ENCODE measurements around the gene HSPA6.
"Not testable (repeated sequence)": the region's sequence is repeated elsewhere in the genome, so short reads cannot be mapped to it uniquely, and the experiment has no call there.

HSPA6 gene

DNA sequence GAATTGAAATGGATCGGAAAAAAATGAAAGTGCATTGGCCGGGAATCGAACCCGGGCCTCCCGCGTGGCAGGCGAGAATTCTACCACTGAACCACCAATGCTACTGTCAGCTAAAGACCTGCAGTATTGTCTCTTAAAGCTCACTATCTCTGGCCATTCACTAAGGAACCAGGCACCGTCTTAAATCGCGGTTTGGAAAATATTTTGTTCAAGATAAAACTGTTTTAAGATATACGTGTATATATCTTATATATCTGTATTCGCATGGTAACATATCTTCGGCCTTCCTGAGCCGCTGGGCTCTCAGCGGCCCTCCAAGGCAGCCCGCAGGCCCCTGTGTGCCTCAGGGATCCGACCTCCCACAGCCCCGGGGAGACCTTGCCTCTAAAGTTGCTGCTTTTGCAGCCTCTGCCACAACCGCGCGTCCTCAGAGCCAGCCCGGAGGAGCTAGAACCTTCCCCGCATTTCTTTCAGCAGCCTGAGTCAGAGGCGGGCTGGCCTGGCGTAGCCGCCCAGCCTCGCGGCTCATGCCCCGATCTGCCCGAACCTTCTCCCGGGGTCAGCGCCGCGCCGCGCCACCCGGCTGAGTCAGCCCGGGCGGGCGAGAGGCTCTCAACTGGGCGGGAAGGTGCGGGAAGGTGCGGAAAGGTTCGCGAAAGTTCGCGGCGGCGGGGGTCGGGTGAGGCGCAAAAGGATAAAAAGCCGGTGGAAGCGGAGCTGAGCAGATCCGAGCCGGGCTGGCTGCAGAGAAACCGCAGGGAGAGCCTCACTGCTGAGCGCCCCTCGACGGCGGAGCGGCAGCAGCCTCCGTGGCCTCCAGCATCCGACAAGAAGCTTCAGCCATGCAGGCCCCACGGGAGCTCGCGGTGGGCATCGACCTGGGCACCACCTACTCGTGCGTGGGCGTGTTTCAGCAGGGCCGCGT lies at the start of gene HSPA6:
HSPA6 (plus strand) TSS at position 724 of the 925 bp plus-strand sequence; CDS start at position 843, 119 bp downstream.
- peak; percentile 31 to 88 for DNase-seq

DNA sequence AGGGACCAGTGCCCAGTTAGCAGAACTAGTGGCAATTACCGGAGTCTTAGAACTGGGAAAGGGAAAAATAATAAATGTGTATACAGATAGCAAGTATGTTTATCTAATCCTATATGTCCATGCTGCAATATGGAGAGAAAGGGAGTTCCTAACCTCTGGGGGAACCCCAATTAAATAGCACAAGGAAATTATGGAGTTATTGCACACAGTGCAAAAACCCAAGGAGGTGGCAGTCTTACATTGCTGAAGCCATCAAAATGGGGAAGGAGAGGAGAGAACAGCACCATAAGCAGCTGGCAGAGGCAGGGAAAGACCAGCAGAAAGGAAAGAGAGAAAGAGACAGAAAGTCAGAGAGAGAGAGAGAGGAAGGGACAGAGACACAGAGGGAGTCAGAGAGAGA lies 46.6 kb upstream of the HSPA6 start:
- not testable (repeated sequence) for DNase-seq

DNA sequence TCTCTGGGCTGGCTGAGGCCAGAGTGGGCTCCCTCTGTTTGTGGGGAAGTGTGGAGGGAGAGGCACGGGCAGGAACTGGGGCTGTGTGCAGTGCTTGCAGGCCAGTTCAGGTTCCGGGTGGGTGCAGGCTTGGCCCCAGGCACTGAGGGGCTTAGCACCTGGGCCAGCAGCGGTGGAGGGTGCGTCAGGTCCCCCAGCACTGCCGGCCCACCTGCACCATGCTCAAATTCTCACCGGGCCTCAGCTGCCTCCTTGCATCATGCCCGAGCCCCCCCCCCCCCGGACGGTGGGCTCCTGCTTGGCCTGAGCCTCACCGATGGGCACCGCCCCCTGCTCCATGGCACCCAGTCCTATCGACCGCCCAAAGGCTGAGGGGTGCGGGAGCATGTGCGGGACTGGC lies 45.4 kb upstream of the HSPA6 start:
- DNase-seq = no peak

DNA sequence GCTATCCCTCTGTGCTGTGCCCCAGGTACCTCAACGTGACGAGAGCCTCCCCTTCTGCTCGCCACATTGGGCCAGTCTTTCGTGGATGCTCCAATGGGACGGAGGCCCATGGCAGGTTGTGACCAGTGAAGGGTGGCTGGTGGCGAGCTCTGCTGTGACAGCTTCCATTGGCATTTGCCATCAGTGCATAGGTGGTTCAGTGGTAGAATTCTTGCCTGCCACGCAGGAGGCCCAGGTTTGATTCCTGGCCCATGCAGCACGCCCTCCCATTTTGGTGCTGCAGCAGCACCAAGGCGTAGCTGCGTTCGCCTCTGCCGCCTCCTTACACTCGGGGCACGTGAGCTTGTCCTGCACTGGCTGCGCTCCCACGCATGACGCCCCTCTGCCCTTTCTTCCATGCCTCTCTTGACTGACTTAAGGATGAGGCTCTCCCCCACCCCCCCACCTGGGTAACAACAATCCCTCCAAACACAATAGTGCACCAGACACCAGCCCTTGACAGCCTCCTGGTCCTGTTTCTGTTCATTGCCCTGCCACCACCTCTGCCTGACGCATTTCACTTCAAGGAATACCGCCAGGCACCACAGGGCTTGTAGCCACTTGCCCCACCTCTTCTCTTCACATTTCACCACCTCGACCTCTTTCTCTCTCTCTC lies 43.8 kb upstream of the HSPA6 start:
- no peak for DNase-seq

DNA sequence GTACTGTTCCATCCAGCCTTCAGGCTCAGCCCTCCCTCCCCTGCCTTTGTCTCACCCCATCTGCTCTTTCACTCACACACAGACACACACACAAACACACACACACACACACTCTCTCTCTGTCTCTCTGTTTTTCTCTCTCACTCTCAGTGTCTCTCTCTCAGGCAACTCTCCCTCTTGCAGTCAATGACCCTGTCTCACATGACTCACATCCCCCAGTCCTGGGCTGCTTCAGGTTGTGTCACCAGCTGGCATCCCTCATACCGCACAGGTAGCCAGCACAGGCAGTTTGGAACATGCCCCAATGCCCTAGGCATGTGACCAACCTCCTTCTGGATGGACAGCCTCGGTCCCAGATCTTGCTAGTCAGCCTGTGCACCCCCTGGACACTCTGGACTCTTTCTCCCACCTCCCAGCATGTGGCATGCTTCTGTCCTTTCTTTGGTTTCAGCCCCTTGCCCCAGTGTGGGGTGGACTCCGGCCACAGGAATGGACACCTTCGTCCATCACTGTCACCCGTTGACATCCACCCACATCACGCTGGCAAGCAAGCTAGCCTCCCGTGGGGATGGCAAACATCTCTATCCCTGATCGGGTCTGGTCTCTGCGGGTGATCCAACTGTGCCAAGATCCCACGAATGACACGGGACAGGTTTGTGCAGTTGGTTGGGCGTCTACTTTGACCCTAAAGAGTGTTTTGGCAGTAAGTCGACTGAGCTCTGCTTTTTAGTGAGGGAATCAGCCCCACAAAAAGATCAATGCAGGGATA lies 42.5 kb upstream of the HSPA6 start:
- no peak for DNase-seq

DNA sequence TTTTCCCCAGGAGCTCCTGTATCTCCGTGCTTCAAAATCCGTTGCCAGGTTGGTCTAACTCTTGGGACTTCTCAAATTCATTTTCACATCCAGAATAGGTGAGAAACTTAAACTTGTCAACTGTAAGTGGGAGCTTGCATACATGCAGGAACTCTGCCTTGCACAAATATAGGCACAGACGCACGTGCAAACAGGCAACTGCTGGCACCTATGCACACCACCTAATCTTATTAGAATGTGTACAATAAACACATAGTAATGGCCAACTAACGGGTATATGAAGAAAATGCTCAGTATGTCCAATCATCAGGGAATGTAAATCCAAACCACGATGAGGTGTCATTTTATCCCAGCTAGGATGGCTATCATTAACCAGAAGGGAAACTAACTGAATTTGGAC lies 41.7 kb upstream of the HSPA6 start:
- no peak for DNase-seq

DNA sequence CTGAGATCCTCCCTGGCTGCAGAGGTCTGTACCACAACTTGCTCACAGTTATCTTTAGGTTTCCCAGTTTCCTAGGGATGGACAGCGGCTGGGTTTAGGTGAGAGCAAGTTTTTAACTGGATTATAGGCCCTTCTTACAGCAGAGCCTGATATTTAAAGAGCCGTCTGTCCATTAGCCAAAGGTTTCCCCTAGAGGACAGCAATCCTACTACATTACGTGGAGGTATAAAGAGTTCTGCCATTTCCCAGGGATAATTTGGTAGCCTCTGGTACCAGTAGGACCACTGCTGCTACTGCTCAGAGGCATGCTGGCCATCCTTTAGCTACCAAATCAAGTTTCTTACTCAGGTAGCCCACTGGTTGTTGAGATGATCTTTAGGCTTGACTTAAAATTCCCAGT lies 41.0 kb upstream of the HSPA6 start:
- no peak for DNase-seq

DNA sequence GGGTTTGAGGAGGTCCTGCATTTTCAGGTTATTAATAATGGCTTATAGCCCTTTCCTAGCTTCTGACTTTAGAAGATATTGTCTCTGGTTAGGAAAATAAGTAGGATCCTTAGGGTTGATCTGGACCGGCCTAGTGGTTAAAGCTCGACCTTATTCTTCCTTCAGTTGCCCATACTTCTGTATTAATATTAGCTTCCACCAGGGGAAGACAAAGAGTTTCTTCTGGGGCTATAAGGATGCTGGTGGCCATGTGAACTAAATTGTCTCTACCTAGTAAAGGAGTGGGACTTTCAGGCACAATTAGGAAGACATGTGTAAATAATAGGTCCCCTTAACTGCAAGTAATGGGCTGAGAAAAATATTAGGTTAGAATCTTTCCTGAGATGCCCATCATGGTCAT lies 39.7 kb upstream of the HSPA6 start:
- DNase-seq = no peak

DNA sequence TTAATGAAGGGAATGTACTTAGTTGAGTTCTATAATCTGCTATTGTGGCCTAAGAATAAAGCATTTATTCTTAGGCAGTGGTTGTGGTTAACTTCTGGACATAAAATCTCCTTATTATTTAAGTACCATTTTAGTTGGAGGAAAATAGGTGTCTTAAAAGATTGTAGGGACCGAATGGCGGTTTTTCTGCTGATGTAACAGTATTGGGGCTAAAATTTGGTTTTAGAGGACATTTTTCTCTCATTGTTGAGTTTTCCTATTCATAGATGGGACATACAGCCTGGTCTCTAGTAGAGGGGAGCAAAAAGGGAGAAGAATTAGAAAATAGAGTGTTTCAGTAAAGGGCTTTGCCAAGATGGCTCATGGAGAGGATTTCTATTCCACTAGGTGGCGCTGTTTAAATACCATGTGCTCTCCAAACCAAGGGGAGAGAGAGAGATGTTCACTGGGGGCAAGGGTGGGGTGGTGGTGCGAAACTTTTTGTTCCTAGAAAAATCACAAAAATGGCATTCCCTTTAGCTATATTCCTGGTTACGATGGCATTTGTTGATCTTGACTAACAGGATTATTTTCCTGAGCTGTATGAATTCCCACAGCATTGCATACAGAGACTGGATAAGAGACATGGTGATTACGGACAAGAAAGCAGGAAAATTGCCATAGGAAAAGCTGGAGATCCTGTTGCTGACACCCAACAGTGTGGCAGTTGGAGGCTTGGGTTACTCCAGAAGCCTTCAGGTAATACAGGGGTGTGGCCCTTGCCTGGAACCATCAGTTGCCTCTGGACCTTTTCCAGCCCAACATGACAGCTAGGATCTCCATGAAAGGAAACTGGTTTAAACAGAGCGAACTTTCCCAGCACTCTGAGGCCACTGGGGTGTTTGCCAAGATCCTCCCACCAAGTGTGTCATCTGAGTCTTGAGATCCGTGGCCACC lies 37.3 kb upstream of the HSPA6 start:
- DNase-seq = no peak

DNA sequence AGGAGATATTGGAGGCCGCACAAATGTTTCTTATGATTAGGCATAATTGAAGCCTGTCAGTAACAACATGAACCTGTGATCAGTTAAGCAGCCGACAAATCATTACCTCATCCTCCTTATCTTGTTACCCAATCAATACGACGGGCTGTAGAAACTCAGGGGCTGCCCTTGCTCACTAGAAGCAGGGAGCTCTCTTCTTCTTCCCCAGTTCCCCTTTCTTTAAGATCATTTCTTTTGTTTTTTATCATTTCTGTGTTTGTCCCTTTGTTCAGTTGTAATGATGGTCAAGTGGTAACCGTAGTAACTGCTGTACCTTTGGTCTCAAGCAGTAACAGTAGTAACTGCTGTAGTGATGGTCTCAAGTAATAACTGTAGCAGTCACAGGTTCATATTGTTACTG lies 32.9 kb upstream of the HSPA6 start:
- no peak for DNase-seq

DNA sequence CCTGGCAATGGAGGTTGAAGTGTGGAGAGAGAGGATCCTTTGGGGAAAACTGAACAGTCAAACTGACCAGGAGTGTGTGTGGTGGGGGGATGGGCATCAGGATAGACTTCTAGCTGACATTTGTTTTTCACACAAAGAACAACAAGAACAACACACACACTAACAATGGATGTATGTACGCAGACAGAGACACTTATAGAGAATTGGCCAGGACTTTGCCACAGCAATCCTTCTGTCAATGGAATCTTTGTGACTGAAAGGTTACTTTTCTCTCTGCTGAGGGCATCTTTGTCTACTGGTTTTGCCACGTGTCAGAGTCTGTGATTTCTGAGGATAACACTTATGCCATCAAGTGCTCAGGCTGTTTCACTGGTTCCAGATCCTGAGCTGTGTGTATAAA lies 31.5 kb upstream of the HSPA6 start:
- no peak for DNase-seq

DNA sequence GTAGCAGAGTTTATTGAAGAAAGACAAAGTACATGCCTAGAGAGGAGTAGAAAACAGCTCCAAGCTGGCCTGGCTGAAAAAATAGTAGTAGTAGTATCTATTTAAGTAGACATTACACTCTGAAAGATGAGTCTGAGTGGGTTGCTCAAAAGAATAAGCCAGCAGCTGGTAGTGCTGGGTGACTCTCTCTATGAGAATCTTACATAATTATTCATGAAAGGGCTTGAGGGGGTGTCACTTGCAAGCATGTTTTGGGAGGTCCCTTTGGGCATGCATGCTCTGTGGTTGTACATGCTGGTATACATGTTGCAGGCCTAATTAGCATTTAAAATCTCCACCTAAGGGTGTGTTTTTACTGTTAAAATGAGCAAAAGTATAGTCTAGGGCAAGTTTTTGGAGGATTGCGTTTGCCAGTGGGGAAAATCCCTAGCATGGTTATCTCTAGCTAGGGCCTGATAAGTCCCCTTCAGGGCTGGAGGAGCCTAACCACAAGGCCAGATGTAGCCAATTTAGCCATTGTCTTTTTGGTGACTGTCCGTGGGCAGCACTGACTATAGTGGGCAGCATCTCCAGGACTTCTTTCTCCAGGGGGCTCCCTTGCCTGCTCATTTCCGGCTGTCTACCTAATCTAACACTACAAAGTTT lies 30.1 kb upstream of the HSPA6 start:
- DNase-seq = no peak

DNA sequence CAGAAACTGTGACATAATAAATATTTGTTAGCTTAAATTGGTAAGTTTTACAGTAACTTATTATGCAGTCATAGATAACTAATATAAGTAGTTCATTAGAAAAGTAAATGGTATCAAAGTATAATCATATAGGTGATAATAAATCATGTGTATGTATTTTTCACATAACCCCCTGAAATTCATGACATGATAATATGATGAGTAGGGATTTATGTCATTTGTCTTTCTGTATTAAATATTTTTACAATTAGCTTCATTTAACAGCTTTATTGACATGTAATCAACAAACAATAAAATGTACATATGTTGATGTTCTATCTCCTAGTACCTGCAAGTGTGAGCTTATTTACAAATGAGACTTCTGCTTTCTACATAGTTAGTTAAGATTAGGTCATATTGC lies 28.9 kb upstream of the HSPA6 start:
- no peak for DNase-seq

DNA sequence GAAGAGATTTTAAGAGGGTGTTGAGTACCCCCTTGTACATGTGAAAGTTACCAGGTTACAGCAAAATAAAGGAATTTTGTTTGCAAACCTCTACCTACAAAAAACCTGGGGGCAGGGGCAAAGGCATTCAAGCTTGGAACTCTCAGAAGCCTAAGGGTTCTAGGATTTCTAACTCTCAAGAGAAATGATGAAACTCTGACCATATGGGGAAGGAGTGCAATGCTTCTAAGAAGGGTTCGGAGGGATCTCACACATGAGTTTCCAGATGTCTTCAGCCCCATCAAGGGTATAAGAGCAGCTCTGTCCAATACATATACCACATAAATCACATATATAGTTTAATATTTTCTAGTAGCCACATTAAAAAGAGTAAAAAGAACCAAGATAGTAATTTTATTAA lies 26.4 kb upstream of the HSPA6 start:
- DNase-seq = no peak

DNA sequence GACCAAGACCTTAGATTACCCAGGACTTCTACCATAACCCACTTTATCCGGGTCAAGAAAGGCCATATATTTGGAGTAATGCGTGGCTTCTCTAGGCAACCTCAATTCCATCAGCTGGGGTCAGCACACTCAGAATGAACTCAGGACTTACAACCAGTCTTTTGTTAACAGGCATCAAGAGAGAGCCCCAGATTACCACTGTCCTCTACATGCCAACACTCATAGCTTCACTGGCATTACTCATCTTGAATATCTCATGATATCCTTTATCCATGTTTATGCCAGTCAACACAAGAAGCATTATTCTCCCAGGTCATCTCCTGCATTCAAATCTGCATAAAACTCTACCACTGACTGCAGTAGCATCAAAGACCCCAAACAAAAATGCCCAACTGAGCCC lies 25.7 kb upstream of the HSPA6 start:
- DNase-seq = no peak

DNA sequence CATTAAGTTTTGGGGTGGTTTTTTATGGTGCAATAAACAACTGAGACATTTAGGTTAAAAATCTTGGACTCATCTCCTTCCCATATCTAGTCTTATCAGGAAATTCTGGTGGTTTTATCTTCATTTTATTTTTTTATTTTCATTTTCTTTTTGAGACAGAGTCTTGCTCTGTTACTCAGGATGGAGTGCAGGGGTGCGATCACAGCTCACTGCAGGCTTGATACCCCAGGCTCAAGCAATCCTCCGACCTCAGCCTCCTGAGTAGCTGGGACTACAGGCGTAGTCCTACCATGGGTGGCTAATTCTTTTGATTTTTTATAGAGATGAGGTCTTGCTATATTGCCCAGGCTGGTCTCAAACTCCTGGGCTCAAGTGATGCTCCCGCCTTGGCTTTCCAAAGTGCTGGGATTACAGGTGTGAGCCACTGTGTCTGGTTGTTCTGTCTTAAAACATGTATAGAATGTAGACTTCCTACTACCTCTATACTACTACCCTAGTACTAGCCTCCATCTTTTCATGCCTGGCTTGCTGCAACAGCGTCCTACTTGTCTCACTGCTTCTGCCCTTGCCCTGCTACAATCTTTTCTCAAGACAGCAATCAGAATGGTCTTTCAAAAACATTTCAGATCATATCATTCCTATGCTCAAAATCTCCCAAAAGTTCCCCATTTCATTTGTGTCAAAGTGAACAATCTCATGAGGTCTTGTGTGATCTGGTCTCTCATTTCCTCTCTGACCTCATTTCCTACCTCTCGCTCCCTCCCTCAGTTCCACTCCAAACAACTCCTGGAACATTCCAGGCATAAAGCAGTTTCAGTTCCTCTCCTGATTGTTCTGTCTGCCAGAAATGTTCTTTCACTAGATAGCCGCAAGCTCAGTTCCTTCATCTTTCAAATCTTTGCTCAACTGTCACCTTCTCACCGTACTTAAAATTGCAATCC lies 25.0 kb upstream of the HSPA6 start:
- no peak for DNase-seq

DNA sequence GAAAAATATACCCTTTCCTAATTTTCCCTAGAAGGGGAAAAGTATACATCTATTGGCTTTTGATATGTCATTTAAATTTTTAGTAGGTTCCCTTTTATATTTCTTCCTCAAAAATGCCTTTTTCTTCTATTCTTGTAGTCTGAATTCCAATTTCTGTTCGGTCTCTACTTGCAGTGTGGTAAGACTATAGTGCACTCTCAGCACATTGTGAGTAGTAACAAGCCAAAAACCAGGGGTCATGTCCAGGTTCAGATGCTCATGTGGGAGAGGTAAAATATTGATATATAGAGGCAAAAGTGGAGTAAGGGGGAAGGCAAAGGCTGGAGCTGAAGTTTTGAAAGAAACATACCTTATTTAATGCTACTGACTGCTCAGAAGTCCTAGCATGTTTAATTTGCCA lies 23.1 kb upstream of the HSPA6 start:
- no peak for DNase-seq

DNA sequence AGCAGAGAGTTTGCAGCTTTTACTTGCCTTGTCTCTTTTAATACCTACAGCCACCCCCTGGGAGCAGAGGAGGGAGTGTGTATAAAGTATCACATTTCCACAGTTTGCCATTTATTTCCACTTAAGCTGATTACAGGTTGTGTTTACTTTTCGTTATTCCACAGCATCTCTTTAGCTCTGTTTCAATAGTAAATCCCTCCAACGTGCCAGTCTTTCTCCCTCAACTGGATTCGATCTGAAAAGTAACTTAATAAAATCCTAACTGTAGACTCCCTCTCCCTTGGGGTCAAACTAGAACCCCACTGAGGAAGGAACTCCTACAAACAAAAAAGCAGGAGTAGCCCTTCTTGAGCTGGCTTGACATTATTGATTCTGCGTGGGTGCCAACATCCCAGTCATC lies 22.2 kb upstream of the HSPA6 start:
- DNase-seq = no peak

DNA sequence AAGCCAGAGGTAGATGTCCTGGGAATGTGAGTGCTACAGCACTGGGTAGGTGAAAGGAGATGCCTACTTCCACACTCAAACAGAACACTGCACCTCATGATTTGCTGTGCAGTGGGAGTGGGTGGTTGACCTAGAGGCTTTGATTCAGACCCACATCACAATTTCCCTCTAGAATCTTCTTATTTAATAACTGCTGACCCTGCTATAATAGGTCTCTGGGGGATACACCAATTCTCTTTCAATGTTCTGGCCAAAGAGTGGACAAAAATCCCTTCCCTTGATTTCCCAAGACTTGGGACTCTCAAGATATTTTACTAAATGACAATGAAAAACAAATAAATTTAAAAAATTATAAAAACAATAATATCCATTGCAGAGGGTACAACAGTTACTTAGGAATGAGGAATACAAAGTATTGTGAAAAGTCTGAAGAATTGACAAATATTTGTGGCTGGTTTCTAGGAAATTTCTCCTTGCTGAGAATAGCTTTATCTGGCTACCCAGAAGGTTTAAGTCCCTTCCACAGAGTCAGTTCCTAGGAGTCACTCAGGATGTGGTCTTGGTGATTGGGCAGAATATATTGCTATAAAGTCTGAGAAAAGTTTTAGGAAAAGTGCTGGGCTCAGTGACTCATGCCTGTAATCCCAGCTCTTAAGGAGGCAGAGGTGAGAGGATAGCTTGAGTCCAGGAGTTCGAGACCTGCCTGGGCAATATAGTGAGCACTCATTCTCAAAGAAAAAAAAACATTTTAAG lies 21.5 kb upstream of the HSPA6 start:
- DNase-seq = no peak

DNA sequence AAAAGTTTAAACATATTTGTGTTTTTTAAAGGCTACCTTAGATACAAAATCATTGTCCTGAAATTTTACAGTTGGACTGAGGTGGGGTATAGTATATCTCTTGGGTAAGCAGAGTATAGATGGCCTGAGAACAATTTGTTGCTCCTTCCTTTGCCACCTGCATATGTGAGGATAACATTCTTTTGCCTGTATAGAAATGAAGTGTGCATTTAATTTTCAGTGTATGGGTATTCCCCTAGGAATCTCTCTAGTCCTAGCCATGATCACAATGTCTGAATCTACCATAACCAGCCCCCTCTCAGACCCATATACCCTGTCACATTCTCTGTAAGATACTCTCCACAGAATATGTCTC lies 21.0 kb upstream of the HSPA6 start:
- no peak for DNase-seq
